ENCODE results near the gene IFI27L1. TPM values are rescaled to one million over a fixed set of nuclear protein-coding genes. Genes with fewer than 3 reads are reported as not detected.

The IFI27L1 gene
- total and polyA plus RNA-seq, 2 donors (not counting 1 experiment from before 2014, with no cell fraction given), result 6.5 to 6.7 TPM

DNA sequence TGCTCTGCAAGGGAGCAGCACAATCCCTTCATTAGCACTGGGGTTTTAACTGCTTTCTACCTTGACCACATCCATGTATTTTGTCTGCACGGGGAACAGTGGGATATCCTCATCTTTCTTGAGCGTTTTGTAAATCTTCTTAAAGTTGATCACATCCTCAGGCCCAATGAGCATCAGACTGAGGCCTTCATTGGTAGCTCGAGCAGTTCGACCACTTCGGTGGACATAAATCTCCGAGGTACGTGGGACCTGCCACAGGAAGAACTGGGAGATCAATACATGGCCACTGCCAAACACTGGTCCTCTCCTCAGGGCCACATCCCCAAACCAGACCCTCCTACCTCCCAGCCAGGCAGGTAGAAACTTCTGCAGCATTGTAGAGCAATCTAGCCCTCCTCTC is 26.2 kb upstream of the IFI27L1 start:
- Mint-ChIP-seq H3K9me3 (ENCODE audit: insufficient read depth) (no peaks in the 10 kb centered on the region), H3K4me1 (peaks cover 10% of the 10 kb centered on the region), H3K27me3 (no peaks in the 10 kb centered on the region), H3K27ac (no peak overlapping the region), H3K4me3 (no peak overlapping the region)
- 98% methylated on average over 7 of the region's 7 CpGs for WGBS (ENCODE audit: insufficient coverage)
- H3K79me2 ChIP-seq (ENCODE audit: control insufficient read depth, insufficient read depth, low read length), result peaks cover 3% of the 10 kb centered on the region
- DNase-seq (no peak), ATAC-seq (ENCODE audit: low read depth) (no peak)
- H4K20me1 ChIP-seq (ENCODE audit: control insufficient read depth, insufficient read depth, low read length, poor library complexity, severe bottlenecking), result peaks cover 53% of the 10 kb centered on the region
- no peaks in the 10 kb centered on the region for H3K9me3 ChIP-seq (ENCODE audit: control extremely low read depth in 1 of 3, control insufficient read depth in 2 of 3, insufficient read depth in 1 of 3, low read length in 2 of 3)
- H3K36me3 ChIP-seq (replicated peaks in 1 of 2; ENCODE audit: control extremely low read depth in 1 of 2, control insufficient read depth in 1 of 2, extremely low read depth in 1 of 2, insufficient read depth in 2 of 2, low read length in 1 of 2), result peaks cover 43 to 95% of the 10 kb centered on the region in 2 experiments
- H3K4me2 ChIP-seq (replicated peaks; ENCODE audit: low read depth, low read length, poor library complexity, severe bottlenecking), result no peak overlapping the region
- H3K4me1 ChIP-seq (ENCODE audit: control insufficient read depth in 2 of 2, insufficient read depth in 2 of 2, low read length in 2 of 2), result peaks cover 0 to 9% of the 10 kb centered on the region in 2 donors
- ChIA-PET POLR2A (no interaction called here), CTCF (interaction anchor here (6.4 kb wide), 1 partner anchor 18 kb away, joined by 37 read pairs; no protein-coding TSS in a partner anchor)
- no peak overlapping the region for H3K9ac ChIP-seq (ENCODE audit: low read length)
- no peak overlapping the region for H3K27ac ChIP-seq (ENCODE audit: low read length in 2 of 2)
- intact Hi-C loops (cut with micrococcal nuclease), result no loop called here
- no peak overlapping the region for H3K4me3 ChIP-seq (ENCODE audit: control extremely low read depth in 1 of 5, extremely low read depth in 1 of 5, insufficient read depth in 1 of 5, low read depth in 2 of 5, low read length in 4 of 5)
- no peak overlapping the region for H2AFZ ChIP-seq (ENCODE audit: insufficient read depth, low read depth, low read length, poor library complexity, severe bottlenecking)
- TF ChIP-seq EZH2 (IDR thresholded peaks at IDR 0.05; ENCODE audit: borderline replicate concordance, insufficient read depth, low read depth, low read length, poor library complexity, severe bottlenecking), result no peak
- no peak for TF ChIP-seq CTCF (IDR thresholded peaks at IDR 0.05)
- H3K27me3 ChIP-seq (replicated peaks in 1 of 4; ENCODE audit: control extremely low read depth in 1 of 4, control insufficient read depth in 3 of 4, insufficient read depth in 4 of 4, low read length in 3 of 4), result no peaks in the 10 kb centered on the region

GRCh38 chr14:94056579-94057308 is 24.4 kb upstream of the IFI27L1 start:
- H2AFZ ChIP-seq (ENCODE audit: insufficient read depth, low read depth, low read length, poor library complexity, severe bottlenecking), result no peak overlapping the region
- H3K27ac Mint-ChIP-seq, result no peak overlapping the region
- ATAC-seq (ENCODE audit: low read depth) (no peak), DNase-seq (no peak)
- peaks cover 47 to 96% of the 10 kb centered on the region in 2 experiments for H3K36me3 ChIP-seq (replicated peaks in 1 of 2; ENCODE audit: control extremely low read depth in 1 of 2, control insufficient read depth in 1 of 2, extremely low read depth in 1 of 2, insufficient read depth in 2 of 2, low read length in 1 of 2)
- ChIA-PET POLR2A (no interaction called here), CTCF (interaction anchor here (2.0 to 2.5 kb wide), 2 partner anchors 20 to 80 kb away, joined by 8 to 10 read pairs; no protein-coding TSS in a partner anchor)
- H3K4me3 Mint-ChIP-seq, result no peak overlapping the region
- H3K27me3 Mint-ChIP-seq, result no peaks in the 10 kb centered on the region
- peaks cover 0 to 9% of the 10 kb centered on the region in 2 donors for H3K4me1 ChIP-seq (ENCODE audit: control insufficient read depth in 2 of 2, insufficient read depth in 2 of 2, low read length in 2 of 2)
- no peak overlapping the region for H3K4me2 ChIP-seq (replicated peaks; ENCODE audit: low read depth, low read length, poor library complexity, severe bottlenecking)
- peaks cover 10% of the 10 kb centered on the region for H3K4me1 Mint-ChIP-seq
- no peak overlapping the region for H3K9ac ChIP-seq (ENCODE audit: low read length)
- no peak overlapping the region for H3K4me3 ChIP-seq (ENCODE audit: control extremely low read depth in 1 of 5, extremely low read depth in 1 of 5, insufficient read depth in 1 of 5, low read depth in 2 of 5, low read length in 4 of 5)
- TF ChIP-seq EZH2 (IDR thresholded peaks at IDR 0.05; ENCODE audit: borderline replicate concordance, insufficient read depth, low read depth, low read length, poor library complexity, severe bottlenecking) (no peak), CTCF (IDR thresholded peaks at IDR 0.05) (no peak)
- WGBS (ENCODE audit: insufficient coverage), result 91% methylated on average over 4 of the region's 6 CpGs
- no peak overlapping the region for H3K27ac ChIP-seq (ENCODE audit: low read length in 2 of 2)
- no peaks in the 10 kb centered on the region for H3K9me3 ChIP-seq (ENCODE audit: control extremely low read depth in 1 of 3, control insufficient read depth in 2 of 3, insufficient read depth in 1 of 3, low read length in 2 of 3)
- peaks cover 16% of the 10 kb centered on the region for H3K79me2 ChIP-seq (ENCODE audit: control insufficient read depth, insufficient read depth, low read length)
- peaks cover 67% of the 10 kb centered on the region for H4K20me1 ChIP-seq (ENCODE audit: control insufficient read depth, insufficient read depth, low read length, poor library complexity, severe bottlenecking)
- no peaks in the 10 kb centered on the region for H3K9me3 Mint-ChIP-seq (ENCODE audit: insufficient read depth)
- no peaks in the 10 kb centered on the region for H3K27me3 ChIP-seq (replicated peaks in 1 of 4; ENCODE audit: control extremely low read depth in 1 of 4, control insufficient read depth in 3 of 4, insufficient read depth in 4 of 4, low read length in 3 of 4)
- intact Hi-C loops (cut with micrococcal nuclease), result no loop called here

Measured in B cell (primary cell).